Germinal center (tissue), 1 donor: ENCODE measurements around the gene SHQ1.

Experiments used
- DNase-seq: peaks from one replicate; pipeline ENCODE4 v3.0.0; 2012; ENCODE audit warnings: mixed read lengths, low spot score

SHQ1 gene

DNA sequence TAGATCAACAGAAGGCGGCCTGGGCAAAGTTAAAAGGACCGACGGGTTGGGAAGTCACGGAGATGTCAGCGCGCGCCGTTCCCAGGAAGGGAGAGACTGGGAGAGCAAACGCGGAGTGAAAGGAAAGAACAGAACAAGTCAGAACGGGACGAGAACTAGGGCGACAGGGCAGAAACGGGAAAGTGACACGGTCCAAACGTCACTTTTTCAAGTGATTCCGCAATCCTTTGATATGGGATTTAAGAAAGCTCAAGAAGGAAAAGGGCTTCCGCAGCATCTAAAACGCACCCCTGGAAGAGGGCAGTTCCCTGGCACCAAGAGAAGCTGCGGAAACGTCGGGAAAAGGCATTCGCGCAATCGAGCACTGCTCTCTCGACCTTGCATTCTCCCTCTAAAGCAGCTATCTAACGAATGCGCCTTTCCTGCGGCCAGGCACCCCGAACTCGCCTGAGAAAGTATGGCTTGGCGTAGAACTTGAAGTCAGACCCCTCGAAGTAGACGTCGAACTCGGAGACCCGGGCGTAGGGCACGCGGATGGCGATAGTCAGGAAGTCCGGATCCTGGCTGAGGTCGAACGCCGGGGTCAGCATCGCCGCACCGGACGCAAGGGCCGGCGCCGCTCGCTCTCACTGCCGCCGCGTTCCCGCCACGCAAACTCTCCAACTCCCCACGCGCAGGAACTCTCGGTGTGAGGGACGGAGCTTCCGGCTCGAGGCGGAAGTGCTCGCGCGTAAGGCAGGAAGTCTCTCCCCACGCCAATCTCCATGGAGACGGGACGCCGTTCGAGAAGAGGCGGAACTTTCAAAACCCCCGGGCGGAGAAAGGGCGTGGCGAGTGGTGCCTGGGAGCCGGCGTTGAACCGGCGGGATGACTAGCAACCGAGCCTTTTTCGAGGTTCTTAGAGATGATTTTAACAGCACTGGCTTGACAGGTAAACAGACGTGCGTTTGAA, at the start of gene SHQ1:
Gene SHQ1, minus strand, starts transcription at position 695 of the 952 bp plus-strand sequence. Its CDS starts 105 bp downstream, at position 590.
- DNase-seq, result peak; percentile 91

DNA sequence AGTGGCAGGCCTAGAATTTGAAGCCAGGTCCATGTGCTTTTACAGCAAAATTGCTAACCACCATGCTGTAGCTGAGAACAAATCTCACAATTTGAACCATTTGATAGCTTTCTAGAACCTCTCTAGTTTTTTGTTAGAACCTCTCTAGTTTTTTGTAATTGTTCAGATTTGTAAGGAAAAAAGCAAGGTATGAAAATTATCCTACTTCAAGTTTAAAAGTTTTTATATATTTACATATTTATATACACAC, 49.4 kb upstream of the SHQ1 start:
- no peak for DNase-seq

GRCh38 chr3:72896996-72897757, 48.9 kb upstream of the SHQ1 start:
- no peak for DNase-seq

GRCh38 chr3:72894976-72895552, 46.8 kb upstream of the SHQ1 start:
- DNase-seq, result no peak

- DNase-seq, result peak; percentile 16
These were observed 44.6 kb upstream of the SHQ1 start for GRCh38 chr3:72892870-72893269.

- no peak for DNase-seq
These were observed 44.0 kb upstream of the SHQ1 start for GRCh38 chr3:72892081-72892775.

GRCh38 chr3:72891053-72891855, 43.0 kb upstream of the SHQ1 start:
- no peak for DNase-seq

DNA sequence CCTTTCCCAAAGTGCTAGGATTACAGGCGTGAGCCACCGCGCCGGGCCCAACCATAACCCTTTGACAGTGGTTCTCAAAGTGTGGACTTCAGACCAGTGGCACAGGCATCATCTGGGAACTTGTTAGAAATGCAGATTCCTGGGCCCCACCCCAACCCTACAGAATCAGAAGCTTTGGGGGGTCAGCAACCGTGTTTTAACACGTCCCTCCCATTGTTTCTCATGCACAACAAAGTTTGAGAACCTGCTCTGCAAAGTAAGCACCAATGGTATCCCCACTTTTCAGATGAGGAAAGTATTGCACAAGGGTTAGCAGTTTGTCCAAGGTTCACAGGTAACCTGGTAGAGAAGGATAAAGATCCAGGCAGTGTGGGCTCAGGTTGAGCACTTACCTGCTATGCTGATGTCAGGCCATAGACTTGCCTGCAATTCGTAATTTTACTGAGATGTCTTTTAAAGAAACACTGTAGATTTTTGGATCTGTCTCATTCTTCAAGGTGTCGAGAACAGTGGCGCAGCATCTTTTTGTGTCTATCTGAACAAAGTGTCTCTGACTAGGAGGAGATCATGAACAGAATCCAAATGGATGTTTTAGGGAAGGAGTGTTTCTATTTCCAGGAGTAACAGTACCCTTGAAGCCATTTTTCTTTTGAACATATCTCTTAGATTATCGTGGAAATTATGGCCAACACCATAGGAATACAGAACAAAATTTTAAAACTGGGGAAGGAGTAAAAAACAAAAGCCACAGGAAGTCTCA, 42.1 kb upstream of the SHQ1 start:
- DNase-seq, result no peak

DNA sequence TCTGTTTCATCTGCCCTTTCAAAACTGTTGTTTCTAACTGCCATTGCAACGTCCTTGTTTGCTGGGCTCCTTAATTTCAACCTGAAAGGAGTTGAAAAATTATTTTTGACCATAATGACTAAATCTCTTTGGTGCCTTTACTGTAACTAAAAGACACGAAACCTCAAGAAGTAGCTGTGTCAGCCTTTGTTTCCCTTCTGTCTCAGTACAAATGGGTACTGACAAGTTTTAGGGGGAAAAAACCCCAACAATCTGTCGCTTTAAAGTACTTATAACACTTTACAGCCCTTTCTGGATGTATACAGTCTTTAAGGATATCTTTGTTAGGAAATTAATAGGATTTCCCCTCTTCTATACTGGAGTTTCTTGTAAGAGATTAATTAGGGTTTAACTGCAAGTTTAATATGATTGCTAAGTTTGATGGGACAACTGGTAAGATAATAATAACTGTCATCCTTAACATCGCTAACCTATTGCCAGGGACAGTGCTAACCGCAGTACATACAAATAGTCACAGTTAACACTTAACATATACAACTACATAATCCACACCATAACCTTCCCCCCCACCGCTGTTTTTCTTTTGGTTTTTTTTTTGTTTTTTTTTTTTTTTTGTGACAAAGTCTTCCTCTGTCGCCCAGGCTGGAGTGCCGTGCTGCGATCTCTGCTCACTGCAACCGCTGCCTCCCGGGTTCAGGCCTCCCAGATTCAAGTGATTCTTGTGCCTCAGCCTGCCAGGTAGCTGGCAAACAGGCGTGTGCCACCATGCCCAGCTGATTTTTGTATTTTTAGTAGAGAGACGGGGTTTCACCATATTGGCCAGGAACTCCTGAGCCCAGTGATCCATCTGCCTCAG, 41.3 kb upstream of the SHQ1 start:
- no peak for DNase-seq

DNA sequence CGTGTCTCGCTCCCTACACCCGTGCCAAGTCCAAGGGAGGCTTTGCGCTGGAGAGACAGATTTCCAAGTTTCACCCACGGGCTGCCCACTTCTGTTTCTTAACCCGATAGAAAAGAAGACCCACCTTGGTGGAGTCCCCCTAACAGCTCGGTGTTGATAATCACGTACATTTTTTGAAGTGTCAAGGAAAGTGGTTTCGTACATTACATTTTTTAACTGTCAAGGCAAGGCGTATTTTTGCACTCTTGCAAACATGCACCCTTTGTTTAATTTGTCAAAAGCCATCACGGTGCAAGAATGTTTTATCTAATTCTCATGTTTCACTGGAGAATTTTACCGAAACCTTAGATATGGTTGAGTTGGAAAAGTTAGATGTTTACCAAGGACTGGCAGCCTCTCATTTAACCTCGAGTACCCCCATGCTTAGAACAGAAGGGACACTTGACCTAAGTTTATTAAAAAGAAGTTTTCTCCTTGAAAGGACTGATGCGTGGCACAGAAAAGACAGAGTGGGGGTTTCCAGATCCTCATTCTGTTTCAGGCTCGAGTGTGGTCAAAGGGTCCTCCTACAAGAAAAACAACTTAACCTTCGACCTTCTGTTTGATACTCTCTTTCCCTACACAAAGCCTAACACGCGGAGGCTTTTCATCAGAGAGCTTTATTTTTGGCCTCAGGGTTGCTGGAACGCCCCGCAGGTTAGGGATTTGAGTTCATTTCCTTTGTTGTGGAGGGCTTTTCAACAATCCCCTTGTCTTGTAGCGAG, 40.5 kb upstream of the SHQ1 start:
- no peak for DNase-seq

GRCh38 chr3:72887705-72888545, 39.7 kb upstream of the SHQ1 start, which contains the start of gene GXYLT2:
TSS of gene GXYLT2 (plus strand) at chr3:72888046. CDS start at chr3:72888234, 188 bp downstream.
- DNase-seq, result peak; percentile 40

DNA sequence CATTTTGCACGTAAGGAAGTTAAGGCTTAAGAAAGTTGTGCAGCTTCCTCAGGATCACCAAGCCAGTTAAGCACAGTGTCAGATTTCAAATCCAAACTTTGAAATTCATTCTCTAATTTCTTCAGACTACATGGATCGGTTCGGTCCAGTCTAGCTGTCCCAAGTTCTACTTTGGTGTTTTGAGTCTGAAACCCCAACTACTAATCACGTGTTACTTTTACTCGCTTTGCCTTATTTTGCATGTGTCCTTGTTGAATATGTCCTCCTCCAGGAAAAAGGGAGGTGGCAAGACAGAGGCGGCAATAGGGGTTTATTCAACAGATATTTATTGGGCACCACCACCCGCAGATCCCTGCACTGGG, 39.1 kb upstream of the SHQ1 start:
- DNase-seq, result no peak

DNA sequence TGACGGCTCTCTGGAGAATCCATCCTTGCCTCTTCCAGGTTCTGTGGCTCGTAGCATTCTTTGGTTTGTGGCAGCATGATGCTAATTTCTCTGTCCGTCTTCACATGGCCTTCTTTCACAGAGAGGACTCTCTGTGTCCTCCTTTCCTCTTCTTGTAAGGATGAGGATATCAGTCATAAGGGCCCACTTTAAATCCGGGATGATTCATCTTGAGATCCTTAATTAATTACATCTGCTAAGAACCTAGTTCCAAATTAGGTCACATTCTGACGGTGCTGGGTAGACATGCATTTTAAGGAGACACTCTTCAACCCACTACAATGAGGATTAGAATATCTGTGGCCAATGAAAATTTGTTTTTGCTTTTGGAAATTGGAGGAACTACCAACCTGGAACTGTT, 23.9 kb upstream of the SHQ1 start:
- DNase-seq, result no peak

GRCh38 chr3:72862314-72863090, 14.3 kb upstream of the SHQ1 start:
- no peak for DNase-seq

- DNase-seq, result no peak
These were observed 12.6 kb upstream of the SHQ1 start for GRCh38 chr3:72860846-72861245.

DNA sequence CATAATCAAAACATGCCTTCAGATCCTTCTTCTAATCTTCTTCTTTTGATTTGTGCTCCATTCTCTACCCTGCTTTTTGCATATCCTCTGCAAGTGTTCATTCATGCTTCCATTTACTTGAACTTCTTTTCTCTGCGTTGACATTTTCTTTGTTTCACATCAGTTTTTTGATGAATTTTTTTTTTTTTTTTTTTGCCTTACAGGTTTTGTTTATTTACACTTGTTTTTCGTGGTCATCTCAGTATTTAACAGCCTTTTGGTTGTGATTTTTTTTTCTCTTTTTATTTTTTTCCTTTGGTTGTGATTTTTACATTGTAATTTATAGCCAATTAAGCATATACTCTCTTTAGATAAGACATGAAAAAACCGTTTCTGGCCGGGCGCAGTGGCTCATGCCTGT, 11.8 kb upstream of the SHQ1 start:
- no peak for DNase-seq

DNA sequence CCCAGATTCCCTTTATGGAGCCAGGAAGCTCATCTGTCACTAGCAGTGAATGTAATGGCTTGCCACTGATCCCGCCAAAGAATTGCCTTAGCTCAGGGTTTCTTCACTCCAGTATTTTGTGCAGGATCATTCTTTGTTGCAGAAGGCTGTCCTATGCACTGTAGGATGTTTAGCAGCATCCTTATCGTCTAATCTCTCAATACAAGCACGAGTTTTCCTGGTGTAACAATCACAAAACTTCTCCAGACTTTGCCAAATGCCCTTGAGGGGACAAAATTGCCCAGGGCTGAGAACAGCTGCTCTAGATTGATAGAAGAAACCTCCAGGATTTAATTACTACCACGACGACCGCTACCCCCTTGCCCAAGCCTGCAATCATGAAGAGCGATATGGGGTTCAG, 6.8 kb upstream of the SHQ1 start:
- no peak for DNase-seq
